ENCODE measurements around the gene RNH1. TPM values are rescaled to one million over a fixed set of nuclear protein-coding genes. Genes with fewer than 3 reads are reported as not detected.

The RNH1 gene
- total RNA-seq, 4 donors from 2014 or later, result 243 to 354 (median 264) TPM

DNA sequence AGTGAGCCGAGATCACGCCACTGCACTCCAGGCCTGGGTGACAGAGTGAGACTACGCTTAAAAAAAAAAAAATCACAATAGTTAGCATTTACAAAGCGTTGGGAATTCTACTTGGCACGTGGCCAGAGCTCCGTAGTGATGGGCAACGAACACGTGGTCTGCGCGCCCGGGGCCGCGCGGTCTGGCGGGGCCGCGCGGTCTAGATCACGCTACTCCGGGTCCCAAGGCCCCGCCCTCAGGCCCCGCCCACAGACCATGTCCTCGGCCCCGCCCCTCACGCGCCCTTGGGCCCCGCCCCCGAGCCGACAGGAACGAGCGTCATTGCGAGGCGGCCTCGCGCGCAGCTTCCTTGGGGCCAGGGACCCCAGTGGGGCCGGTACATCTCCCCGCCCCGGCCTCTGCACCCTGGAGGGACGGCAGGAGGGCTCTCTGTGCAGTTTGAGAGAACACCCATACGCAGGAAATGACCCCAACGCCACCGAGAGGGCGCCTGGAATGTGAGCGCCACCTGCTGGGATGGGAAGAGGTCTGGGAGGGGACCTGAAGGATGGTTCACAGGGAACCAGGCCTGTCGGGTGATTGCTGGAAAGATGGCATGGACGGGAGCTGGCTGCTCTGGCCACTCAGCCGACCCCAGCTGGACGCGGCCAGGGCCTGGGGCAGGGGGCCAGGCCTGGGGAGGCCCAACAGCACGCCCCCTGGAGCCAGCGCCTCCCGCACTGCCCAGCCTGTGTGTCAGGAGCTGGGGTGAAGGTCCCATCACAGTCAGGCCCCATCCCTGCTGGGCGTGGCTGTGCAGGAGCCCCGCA lies 58.9 kb downstream of the RNH1 start:
- H3K27ac ChIP-seq, result peak overlapping the region; percentile 87 to 96 (median 92)
- no peaks in the 10 kb centered on the region for H3K9me3 ChIP-seq
- peak; percentile 86 for ATAC-seq
- peaks cover 12% of the 10 kb centered on the region for H3K27me3 ChIP-seq
- H3K36me3 ChIP-seq, result peaks cover 0 to 13% of the 10 kb centered on the region in 2 donors
- H3K4me3 ChIP-seq, result peak overlapping the region; percentile 67 to 76
- peaks cover 0 to 46% (median 24%) of the 10 kb centered on the region in 3 donors for H3K4me1 ChIP-seq
- TF ChIP-seq EP300 (IDR thresholded peaks at IDR 0.05) (no peak), POLR2AphosphoS5 (IDR thresholded peaks at IDR 0.05) (peak; percentile 86), POLR2A (IDR thresholded peaks at IDR 0.05) (peak; percentile 65 to 75)
- TF ChIP-seq, protein P1, sequence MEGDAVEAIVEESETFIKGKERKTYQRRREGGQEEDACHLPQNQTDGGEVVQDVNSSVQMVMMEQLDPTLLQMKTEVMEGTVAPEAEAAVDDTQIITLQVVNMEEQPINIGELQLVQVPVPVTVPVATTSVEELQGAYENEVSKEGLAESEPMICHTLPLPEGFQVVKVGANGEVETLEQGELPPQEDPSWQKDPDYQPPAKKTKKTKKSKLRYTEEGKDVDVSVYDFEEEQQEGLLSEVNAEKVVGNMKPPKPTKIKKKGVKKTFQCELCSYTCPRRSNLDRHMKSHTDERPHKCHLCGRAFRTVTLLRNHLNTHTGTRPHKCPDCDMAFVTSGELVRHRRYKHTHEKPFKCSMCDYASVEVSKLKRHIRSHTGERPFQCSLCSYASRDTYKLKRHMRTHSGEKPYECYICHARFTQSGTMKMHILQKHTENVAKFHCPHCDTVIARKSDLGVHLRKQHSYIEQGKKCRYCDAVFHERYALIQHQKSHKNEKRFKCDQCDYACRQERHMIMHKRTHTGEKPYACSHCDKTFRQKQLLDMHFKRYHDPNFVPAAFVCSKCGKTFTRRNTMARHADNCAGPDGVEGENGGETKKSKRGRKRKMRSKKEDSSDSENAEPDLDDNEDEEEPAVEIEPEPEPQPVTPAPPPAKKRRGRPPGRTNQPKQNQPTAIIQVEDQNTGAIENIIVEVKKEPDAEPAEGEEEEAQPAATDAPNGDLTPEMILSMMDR (IDR thresholded peaks at IDR 0.05), result peak in 3 of 4 experiments; percentile 82 to 90 (median 85)
- 0% methylated on average over 1 to 6 of the region's 55 CpGs for WGBS, 2 donors (ENCODE audit: low coverage in 1 of 2)

DNA sequence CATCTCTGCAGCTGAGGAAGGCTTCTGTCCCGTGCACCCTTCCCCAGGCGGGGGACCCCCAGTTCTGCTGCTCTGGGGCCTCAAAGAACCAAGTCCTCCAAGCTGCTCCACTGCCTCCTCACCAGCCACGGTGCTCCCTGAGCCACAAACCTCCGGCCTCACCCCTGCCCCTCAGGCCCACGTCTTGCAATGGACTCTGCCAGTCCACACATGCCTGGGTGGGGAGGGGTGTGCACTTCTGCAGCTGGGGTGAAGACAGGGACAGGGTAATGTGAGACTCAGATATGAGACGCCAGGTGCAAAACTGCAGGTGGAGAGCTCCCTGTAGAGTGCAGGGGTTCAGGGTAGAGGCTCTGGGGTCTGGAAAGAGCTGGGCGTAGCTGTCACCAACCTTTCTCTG lies 60.2 kb downstream of the RNH1 start:
- H3K4me1 ChIP-seq, result peaks cover 0 to 41% (median 23%) of the 10 kb centered on the region in 3 donors
- H3K27me3 ChIP-seq, result peaks cover 24% of the 10 kb centered on the region
- TF ChIP-seq, protein P1 (IDR thresholded peaks at IDR 0.05), result no peak
- TF ChIP-seq POLR2A (IDR thresholded peaks at IDR 0.05) (no peak), EP300 (IDR thresholded peaks at IDR 0.05) (no peak), POLR2AphosphoS5 (IDR thresholded peaks at IDR 0.05) (no peak)
- no peak overlapping the region for H3K4me3 ChIP-seq
- WGBS, 2 donors (ENCODE audit: low coverage in 1 of 2), result 90 to 96% methylated on average over 3 to 4 of the region's 7 CpGs
- no peak overlapping the region for H3K27ac ChIP-seq
- ATAC-seq, result no peak
- H3K36me3 ChIP-seq, result peaks cover 0 to under 1% of the 10 kb centered on the region in 2 donors
- H3K9me3 ChIP-seq, result no peaks in the 10 kb centered on the region

DNA sequence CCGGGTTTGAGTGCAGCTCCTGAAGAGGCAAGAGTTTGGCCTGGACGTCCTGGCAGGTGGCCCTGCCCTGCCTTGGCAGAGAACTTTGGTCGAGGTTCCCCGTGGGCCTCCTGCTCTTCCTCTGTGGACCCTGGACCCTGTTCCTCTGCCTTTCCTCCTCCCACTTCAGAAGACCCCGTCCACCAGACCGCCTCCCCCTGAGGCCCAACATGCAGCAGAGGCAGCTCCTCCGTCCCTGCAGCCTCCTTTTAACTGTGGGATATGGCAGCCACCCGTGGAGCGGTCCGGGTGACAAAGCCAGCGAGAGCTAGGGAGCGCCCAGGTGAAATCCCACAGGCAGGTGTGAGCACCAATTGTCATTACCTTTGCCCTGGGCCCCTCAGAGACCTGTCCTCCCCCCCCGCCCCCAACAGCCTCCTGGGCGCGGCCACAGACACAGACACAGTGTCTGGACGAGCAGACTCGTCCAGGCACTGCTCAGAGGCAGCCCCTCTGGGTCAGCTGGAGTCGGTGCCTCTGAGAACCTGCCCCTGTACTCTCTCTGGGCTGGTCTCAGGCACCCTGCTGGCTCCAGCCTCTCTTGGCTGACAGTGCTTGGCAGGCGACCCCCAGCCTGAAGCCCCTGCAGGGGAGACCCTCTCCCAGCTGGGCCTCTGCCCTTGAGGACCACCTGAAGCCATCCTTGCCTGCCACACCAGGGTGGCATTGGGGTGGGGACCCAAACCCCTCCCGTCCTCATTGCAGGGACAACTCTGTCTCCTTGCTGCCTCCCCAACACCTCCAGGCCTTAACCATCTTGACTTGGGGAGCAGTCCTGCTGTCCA lies 61.1 kb downstream of the RNH1 start:
- Histone ChIP-seq H3K4me3 (no peak overlapping the region), H3K36me3 (no peaks in the 10 kb centered on the region), H3K4me1 (peaks cover 0 to 36% (median 14%) of the 10 kb centered on the region in 3 donors), H3K27me3 (peaks cover 34% of the 10 kb centered on the region), H3K9me3 (no peaks in the 10 kb centered on the region), H3K27ac (no peak overlapping the region)
- TF ChIP-seq, protein P1 (IDR thresholded peaks at IDR 0.05), result no peak
- TF ChIP-seq POLR2A (IDR thresholded peaks at IDR 0.05), result no peak
- TF ChIP-seq EP300 (IDR thresholded peaks at IDR 0.05), result no peak
- TF ChIP-seq POLR2AphosphoS5 (IDR thresholded peaks at IDR 0.05), result no peak
- 39 to 47% methylated on average over 4 to 6 of the region's 20 CpGs for WGBS, 2 donors (ENCODE audit: low coverage in 1 of 2)
- no peak for ATAC-seq

Other genes starting within 250 kb of the RNH1 start
- 1 to 10 TPM in 1 of 4 donors, under 1 TPM in 1, not detected in 2; 0.23 to 1.9 TPM for gene NLRP6, start 228.8 kb downstream of the RNH1 start, total RNA-seq
- gene PGGHG, start 218.1 kb downstream of the RNH1 start, total RNA-seq, result 10 to 100 TPM in 2 of 4 donors, 1 to 10 TPM in 2; 8.5 to 35.3 (median 15.5) TPM
- gene IFITM5, start 207.7 kb downstream of the RNH1 start, total RNA-seq, result not detected
- gene IFITM2, start 199.4 kb downstream of the RNH1 start, total RNA-seq, result 100 to 1,000 TPM in 3 of 4 donors, 10 to 100 TPM in 1; 89.3 to 183 (median 126) TPM
- gene IFITM1, start 193.2 kb downstream of the RNH1 start, total RNA-seq, result 100 to 1,000 TPM in 3 of 4 donors, 10 to 100 TPM in 1; 29.9 to 138 (median 112) TPM
- 100 to 1,000 TPM; 219 to 467 (median 305) TPM for gene IFITM3, start 186.4 kb downstream of the RNH1 start, total RNA-seq
- 10 to 100 TPM in 1 of 4 donors, 1 to 10 TPM in 3; 3.2 to 10.6 (median 4.8) TPM for gene B4GALNT4, start 137.7 kb downstream of the RNH1 start, total RNA-seq
- gene PKP3, start 113.0 kb downstream of the RNH1 start, total RNA-seq, result 10 to 100 TPM in 1 of 4 donors, 1 to 10 TPM in 2, under 1 TPM in 1; 0.67 to 14.3 (median 2.3) TPM
- gene SIGIRR, start 92.2 kb downstream of the RNH1 start, total RNA-seq, result 10 to 100 TPM; 37.4 to 49.5 (median 44.8) TPM
- gene ANO9, start 65.2 kb downstream of the RNH1 start, total RNA-seq, result under 1 TPM in 3 of 4 donors, not detected in 1; 0.22 to 0.94 (median 0.47) TPM
- gene PTDSS2, start 57.0 kb downstream of the RNH1 start, total RNA-seq, result 10 to 100 TPM; 23.4 to 55.9 (median 43.1) TPM
- gene HRAS, start 28.3 kb upstream of the RNH1 start, total RNA-seq, result 10 to 100 TPM; 41.1 to 68.0 (median 53.8) TPM
- under 1 TPM in 3 of 4 donors, not detected in 1; 0.13 to 0.69 (median 0.20) TPM for gene LRRC56, start 30.3 kb upstream of the RNH1 start, total RNA-seq
- 1 to 10 TPM in 3 of 4 donors, under 1 TPM in 1; 0.81 to 2.1 (median 1.1) TPM for gene LMNTD2, start 53.5 kb upstream of the RNH1 start, total RNA-seq
- gene RASSF7, start 53.7 kb upstream of the RNH1 start, total RNA-seq, result 10 to 100 TPM in 2 of 4 donors, 1 to 10 TPM in 2; 3.4 to 12.5 (median 8.6) TPM
- gene PHRF1, start 69.2 kb upstream of the RNH1 start, total RNA-seq, result 10 to 100 TPM; 18.0 to 28.0 (median 25.1) TPM
- gene IRF7, start 108.7 kb upstream of the RNH1 start, total RNA-seq, result 10 to 100 TPM in 3 of 4 donors, 1 to 10 TPM in 1; 5.4 to 25.4 (median 13.9) TPM
- gene CDHR5, start 117.7 kb upstream of the RNH1 start, total RNA-seq, result not detected
- gene SCT, start 119.9 kb upstream of the RNH1 start, total RNA-seq, result not detected
- under 1 TPM in 1 of 4 donors, not detected in 3; 0.27 TPM for gene DRD4, start 130.0 kb upstream of the RNH1 start, total RNA-seq
- gene DEAF1, start 188.0 kb upstream of the RNH1 start, total RNA-seq, result 10 to 100 TPM; 19.9 to 45.0 (median 35.0) TPM
- gene TMEM80, start 188.6 kb upstream of the RNH1 start, total RNA-seq, result 10 to 100 TPM; 35.6 to 65.8 (median 48.6) TPM
- 10 to 100 TPM in 3 of 4 donors, 1 to 10 TPM in 1; 9.7 to 33.9 (median 24.0) TPM for gene EPS8L2, start 199.0 kb upstream of the RNH1 start, total RNA-seq
- 100 to 1,000 TPM; 161 to 201 (median 185) TPM for gene TALDO1, start 240.2 kb upstream of the RNH1 start, total RNA-seq